ENCODE data around the gene MCM3AP.

DNA sequence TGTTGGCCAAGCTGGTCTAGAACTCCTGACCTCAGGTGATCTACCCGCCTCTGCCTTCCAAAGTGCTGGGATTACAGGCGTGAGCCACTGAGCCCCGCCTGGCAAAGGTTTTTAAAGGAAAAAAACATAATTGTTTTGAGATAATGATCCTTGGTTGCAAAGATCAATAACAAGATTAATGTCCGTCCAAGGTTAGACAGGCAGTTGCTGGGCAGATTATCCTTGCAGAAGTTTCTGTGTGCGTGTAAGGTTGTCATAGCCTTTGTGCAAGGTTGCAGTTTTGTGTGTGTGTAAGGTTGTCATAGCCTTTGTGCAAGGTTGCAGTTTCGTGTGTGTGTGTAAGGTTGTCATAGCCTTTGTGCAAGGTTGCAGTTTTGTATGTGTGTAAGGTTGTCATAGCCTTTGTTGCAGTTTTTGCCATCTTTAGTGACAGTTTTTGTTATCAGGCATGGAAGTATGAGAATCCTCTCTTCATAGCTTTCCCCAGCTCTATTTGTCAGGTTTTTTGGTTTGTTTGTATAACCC, 4.3 kb upstream of the MCM3AP start:
- TF ChIP-seq CTCF (IDR thresholded peaks at IDR 0.05) (no peak), EZH2phosphoT487 (IDR thresholded peaks at IDR 0.05) (no peak), EZH2 (IDR thresholded peaks at IDR 0.05) (no peak)
